H7 (cell line): Measurements from ENCODE around the gene ERV3-1. TPM values are rescaled to one million over a fixed set of nuclear protein-coding genes. Genes with fewer than 3 reads are reported as not detected.
"Not testable (repeated sequence)": the region's sequence is repeated elsewhere in the genome, so short reads cannot be mapped to it uniquely, and the experiment has no call there.

Experiments
- DNase-seq: peaks from one replicate; pipeline ENCODE4 v3.0.0; 2012
- H3K27me3 ChIP-seq: 2 replicates; pipeline ENCODE4 v1.6.0; 2011; ENCODE audit warnings: mild to moderate bottlenecking, low read length; ENCODE audit not compliant: control insufficient read depth, insufficient read depth
- H3K36me3 ChIP-seq: replicated peaks from 2 replicates; pipeline ENCODE4 v1.5.1; 2011; ENCODE audit warnings: low read length; ENCODE audit not compliant: control insufficient read depth, insufficient read depth
- H3K4me3 ChIP-seq: 2 replicates; pipeline ENCODE4 v1.5.1; 2011; ENCODE audit warnings: low read depth, mild to moderate bottlenecking, control low read depth, low read length, moderate library complexity; ENCODE audit not compliant: insufficient read depth
- total RNA-seq: library from RNA; depleted of rRNA; stranded (reverse); fragments of >200 nt; shearing (Covaris generic); gene quantifications from 2 replicates; pipeline ENCODE4 v1.2.3, GENCODE V29; 2014

ERV3-1 gene
- total RNA-seq, 1 experiment from 2014 or later: 5.0 TPM

DNA sequence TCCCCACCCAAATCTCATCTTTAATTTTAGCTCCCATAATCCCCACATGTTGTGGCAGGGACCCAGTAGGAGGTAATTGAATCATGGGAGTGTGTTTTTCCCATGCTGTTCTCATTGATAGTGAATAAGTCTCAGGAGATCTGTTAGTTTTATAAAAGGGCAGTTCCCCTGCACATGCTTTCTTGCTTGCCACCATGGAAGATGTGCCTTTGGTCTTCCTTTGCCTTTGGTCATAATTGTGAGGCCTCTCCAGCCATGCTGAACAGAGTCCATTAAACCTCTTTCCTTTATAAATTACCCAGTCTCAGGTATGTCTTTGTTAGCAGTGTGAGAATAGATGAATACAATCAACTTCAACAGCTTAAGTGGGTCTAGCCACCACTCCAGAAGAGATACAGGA, 18.5 kb upstream of the ERV3-1 start:
- not testable (repeated sequence) for H3K36me3 ChIP-seq, H3K27me3 ChIP-seq, H3K4me3 ChIP-seq, DNase-seq

DNA sequence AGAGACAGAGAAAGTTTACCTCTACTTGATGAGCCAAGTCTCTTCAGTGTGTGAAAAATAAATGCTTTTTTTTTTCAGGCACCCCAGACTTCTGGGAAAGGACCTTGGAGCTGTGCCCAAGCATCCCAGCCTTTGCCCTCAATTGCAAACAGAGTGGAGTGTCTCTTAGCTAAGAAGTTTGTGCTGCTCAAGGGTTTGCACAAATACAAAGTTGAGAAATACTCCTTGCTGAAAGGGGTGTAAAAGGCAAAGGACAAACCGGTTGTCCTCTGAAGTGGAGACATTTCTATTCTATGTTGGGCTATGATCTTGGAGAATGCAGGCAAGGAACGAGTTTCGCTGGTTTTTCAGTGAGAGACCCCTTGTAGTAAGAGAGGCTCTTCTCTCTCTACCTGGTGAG, 14.5 kb upstream of the ERV3-1 start:
- not testable (repeated sequence) for H3K27me3 ChIP-seq, DNase-seq, H3K36me3 ChIP-seq, H3K4me3 ChIP-seq

DNA sequence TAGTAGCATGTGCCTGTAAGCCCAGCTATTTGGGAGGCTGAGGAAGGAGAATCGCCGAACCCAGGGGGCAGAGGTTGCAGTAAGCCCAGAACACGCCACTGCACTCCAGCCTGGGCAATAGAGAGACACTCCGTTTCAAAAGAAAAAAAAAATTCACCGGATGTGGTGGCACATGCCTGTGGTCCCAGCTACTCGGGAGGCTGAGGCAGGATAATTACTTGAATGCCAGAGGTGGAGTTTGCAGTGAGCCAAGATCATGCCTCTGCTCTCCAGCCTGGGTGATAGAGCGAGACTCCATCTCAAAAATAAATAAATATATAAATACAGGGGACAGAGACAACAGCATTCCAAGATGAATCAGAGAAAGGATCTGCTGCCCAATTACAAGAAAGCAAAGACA, 3.4 kb upstream of the ERV3-1 start:
- H3K36me3 ChIP-seq, H3K27me3 ChIP-seq, H3K4me3 ChIP-seq, DNase-seq: not testable (repeated sequence)

DNA sequence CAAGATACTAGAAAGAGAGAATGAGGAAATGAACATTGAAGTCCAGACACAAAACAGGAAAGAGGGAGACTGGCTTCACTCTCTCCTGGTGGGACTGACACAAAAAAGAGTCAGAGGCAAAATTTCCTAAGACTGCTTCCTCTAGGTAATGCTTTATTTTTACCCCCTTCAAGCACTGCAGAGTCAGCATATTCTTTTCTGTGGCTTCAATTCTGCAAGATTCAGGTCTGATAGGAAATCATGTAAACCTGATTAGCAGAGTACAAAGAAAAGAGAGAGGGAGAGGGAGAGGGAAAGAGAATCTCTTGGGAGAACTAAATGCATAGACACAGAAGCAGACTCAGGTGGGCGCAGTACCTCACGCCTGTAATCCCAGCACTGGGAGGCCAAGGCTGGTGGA, 2.9 kb upstream of the ERV3-1 start:
- not testable (repeated sequence) for H3K27me3 ChIP-seq, H3K36me3 ChIP-seq, DNase-seq

DNA sequence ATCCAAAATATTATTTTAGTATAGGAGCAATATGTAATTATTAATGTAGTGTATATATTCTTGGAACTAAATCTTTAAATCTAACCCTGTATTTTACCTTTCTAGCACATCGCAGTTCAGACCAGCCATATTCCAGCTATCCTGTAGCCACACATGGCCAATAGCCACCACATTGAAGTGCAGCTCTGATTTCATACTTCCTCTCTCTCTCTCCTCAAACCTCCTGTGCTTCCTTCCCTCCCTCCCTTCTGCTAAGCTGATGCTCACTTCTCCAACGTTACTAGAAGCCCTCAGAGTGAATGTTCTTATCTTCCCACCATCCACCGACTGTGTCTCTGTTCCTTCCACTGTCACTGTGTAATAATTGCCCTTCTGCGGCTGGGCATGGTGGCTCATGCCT, 549 bp upstream of the ERV3-1 start:
- not testable (repeated sequence) for H3K4me3 ChIP-seq, H3K36me3 ChIP-seq, H3K27me3 ChIP-seq, DNase-seq

More for the DNA sequence above, 2.9 kb upstream of the ERV3-1 start:
- not testable (repeated sequence) for H3K4me3 ChIP-seq

DNA sequence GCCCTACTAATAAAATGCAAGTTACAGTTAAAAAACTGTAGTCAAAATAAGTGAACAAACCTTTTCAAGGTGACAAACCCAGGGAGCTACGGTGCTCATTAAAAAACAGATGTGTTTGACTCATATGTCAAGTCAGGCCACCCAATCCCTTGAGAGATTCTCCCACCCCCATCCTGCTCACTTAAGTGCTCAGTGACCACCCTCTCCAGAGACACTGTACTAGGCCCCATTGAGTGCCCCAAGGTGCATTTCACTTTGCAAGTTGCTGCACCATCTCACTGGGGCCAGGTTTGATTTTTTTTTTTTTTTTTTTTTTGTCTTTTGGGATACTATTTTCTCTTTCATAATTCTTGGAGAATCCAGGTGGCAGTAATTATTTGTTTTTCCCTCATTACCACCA, 1.9 kb downstream of the ERV3-1 start:
- Histone ChIP-seq H3K36me3 (no peaks in the 10 kb centered on the region), H3K4me3 (no peak overlapping the region)
- DNase-seq: no peak

DNA sequence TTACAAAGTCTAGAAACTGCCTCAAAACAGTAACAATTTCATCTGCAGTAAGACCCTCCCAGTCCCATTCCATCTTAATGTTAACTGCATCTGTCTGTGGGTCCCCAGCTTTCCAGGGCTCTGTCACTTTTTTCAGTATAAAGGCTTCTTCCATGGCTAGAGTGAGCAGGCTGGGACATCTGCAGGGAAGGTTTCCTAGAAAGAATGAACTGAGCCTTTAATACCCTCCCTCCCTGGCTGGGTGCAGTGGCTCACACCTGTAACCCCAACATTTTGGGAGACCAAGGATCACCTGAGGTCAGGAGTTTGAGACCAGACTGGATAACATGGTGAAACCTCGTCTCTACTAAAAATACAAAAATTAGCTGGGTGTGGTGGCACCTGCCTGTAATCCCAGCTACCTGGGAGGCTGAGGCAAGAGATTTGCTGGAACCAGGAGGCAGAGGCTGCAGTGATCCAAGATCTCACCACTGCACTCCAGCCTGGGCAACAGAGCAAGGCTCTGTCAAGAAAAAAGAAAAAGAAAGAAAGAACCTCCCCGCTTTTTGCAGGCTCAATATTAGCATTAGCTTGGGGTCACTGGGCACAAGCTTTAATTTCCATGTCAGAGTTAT, 3.4 kb downstream of the ERV3-1 start:
- DNase-seq: no peak
- H3K27me3 ChIP-seq: no peaks in the 10 kb centered on the region
- H3K36me3 ChIP-seq: no peaks in the 10 kb centered on the region
- no peak overlapping the region for H3K4me3 ChIP-seq

More for the DNA sequence above, 1.9 kb downstream of the ERV3-1 start:
- H3K27me3 ChIP-seq: no peaks in the 10 kb centered on the region

DNA sequence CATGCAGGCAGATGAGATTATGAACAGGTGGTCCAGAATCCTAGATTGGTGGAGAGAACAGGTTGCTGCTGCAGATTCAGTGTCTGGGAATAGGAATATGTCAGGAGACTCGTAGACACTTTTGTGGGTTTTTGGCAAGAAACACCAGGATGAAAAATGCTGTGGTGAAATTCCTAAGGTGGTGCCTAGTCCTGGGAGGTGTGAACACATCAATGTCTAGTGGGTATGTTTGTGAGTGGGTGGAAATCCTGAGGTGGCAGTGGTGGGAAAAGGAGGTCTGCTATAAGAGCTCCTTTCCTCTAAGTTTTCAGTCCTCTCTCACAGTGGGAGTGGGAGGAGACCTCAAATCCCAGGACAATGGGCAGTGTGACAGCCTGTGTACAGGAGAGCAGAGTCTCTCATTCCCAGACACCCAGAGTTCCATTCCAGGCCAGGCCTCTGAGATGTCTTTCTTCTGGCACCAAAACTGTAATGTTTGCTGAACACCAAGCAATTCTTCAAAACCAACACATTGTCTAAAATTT, 5.1 kb downstream of the ERV3-1 start:
- no peak overlapping the region for H3K4me3 ChIP-seq
- H3K36me3 ChIP-seq: no peaks in the 10 kb centered on the region
- DNase-seq: no peak

DNA sequence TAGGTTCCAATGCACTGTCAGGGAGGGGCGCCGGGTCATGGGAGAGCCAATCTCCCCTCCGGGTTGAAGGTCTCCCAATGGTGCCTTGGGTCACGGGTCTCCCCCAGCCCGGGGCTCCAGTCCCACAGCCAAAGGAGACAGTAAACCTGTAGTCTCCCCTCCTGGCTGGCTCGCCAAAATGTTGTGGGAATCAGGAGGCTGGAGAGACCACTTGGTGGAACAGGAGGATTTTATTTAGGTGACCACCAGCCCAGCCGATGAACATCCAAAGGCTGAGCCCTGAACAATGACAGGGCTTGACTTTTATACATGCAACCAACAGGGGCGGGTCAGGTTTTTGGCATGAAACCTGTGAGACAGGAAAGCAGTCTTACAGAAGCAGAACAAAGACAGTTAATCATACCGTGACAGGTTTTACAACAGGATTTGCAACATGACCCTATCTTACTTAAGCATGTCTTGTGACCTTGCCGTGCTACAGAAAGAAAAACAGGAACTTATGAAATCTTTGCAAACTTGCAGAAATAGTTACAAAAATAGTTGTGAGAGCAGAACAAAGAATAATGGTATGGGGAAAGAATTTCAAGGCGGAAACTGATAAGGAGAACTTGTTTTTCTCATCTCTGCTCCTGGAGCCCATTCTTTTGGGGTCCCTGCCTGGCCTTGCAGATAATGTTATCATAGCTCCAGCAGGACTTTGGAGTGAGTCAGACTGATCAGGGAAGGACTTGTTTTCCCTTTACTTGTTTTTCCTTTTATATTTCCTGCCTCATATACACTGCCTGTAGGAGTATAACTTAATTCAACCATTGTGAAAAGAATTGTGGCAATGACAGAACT, 7.1 kb downstream of the ERV3-1 start:
- no peak overlapping the region for H3K4me3 ChIP-seq
- no peaks in the 10 kb centered on the region for H3K36me3 ChIP-seq
- no peak for DNase-seq
- H3K27me3 ChIP-seq: no peaks in the 10 kb centered on the region

More for the DNA sequence above, 5.1 kb downstream of the ERV3-1 start:
- no peaks in the 10 kb centered on the region for H3K27me3 ChIP-seq

DNA sequence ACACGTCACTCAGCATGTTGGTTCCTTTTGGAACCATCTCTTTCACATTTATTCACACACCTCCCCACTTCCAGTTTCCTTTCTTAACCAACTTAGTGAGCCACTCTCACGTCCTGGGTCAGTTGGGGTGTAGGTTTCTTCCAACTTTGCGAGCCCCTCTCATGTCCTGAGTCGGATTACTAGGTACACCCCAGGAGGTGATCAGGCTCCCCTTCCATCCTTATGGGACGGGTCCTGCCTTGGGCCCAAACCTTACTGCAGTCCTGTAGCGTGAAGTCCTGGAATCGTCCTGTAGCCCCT, 7.7 kb downstream of the ERV3-1 start:
- H3K36me3 ChIP-seq: no peaks in the 10 kb centered on the region
- no peaks in the 10 kb centered on the region for H3K27me3 ChIP-seq
- H3K4me3 ChIP-seq: no peak overlapping the region
- DNase-seq: no peak

DNA sequence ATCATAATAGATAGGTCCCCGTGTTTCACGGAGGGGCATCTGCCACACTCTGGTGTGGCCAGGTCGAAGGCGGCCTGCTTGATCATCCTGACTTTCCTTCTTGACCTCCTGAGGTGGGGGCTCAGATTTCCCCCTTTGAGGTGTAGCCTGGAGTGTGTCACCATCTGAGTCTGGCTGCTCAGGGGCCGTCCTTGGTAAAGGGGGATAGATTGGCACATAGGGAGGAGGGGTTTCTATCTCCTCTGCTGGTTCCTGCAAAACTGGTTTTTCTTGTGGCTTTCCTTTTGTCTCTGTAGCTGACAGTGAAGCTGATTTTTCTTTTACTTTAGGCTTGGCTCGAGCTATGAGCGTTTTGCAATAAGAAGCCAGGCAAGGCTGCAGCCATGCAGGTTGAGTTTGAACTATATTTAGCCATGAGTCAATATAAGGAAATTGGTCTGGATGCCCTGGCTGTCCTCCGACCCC, 8.5 kb downstream of the ERV3-1 start:
- no peak overlapping the region for H3K4me3 ChIP-seq
- peak; percentile 22 for DNase-seq
- no peaks in the 10 kb centered on the region for H3K36me3 ChIP-seq

DNA sequence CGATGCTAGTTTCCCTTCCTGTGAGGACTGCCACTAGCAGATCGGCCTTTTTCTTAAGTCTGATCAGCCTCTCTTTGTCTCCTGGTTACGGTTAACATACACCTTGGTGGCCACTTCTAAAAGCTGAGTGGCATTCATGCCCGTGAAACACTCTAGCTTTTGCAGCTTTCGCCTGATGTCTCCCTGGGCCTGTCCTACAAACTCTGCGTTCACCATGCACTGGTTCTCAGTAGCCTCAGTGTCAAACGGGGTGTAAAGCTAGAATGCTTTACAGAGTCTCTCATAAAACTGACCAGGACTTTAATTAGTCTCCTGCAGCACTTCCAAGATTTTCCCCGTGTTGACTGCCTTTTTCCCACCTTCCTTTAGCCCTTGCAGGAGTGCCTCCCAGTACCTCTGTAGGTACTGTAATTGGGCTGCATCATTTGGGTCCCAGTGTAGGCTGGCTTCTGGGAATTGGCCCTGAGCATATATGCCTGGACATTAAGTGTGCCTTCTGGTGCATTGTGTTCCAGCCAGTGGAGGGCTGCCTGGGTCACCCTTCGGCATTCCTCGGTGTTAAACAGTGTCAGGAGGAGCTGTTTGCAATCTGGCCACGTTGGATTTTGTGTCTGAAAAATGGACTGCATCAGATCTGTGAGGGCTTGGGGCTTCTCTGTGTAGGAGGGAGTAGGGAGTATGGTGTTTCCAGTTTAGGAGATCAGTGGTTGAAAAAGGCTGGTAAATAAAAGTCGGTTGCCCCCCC, 9.2 kb downstream of the ERV3-1 start:
- H3K27me3 ChIP-seq: no peaks in the 10 kb centered on the region
- no peaks in the 10 kb centered on the region for H3K36me3 ChIP-seq
- no peak overlapping the region for H3K4me3 ChIP-seq
- DNase-seq: no peak

More for the DNA sequence above, 8.5 kb downstream of the ERV3-1 start:
- no peaks in the 10 kb centered on the region for H3K27me3 ChIP-seq

DNA sequence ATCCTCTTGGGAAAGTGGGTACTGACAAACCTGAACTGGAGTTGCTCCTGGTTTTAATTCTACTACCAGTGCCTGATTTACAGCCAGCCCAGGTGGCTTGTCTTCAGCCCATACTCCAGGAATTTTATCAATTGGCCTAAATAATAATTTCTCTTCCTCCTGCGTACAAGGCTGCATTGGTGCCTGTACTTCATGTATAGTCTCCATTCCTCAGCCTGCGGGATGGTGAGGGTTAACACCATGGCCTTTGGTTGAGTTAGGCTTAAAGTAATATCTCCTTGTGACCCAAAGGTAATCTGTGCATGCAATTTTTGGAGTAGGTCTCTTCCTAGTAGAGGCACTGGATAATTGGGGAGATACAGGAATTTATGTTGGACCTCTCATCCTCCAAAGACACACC, 10.2 kb downstream of the ERV3-1 start:
- H3K36me3 ChIP-seq: no peaks in the 10 kb centered on the region

DNA sequence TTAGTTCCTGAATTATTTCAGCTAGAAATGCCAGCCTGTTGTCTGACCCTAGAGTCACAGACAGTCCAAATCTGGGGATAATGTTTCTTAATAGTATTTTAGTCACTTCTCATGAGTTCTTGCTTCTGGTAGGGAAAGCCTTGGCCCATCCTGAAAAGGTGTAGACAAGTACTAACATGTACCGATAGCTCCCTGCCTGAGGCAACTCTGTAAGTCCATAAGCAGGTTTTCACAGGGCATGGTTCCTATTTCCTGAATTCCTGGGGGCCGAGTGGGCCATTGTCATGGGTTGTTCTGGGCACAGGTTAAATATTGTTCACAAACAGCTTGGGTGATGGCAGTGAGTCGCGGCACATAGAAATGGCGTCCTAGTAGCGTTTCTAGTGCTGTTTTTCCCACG, 12.6 kb downstream of the ERV3-1 start:
- H3K27me3 ChIP-seq: no peaks in the 10 kb centered on the region

More for the DNA sequence above, 10.2 kb downstream of the ERV3-1 start:
- Histone ChIP-seq H3K4me3 (no peak overlapping the region), H3K27me3 (no peaks in the 10 kb centered on the region)
- DNase-seq: no peak

DNA sequence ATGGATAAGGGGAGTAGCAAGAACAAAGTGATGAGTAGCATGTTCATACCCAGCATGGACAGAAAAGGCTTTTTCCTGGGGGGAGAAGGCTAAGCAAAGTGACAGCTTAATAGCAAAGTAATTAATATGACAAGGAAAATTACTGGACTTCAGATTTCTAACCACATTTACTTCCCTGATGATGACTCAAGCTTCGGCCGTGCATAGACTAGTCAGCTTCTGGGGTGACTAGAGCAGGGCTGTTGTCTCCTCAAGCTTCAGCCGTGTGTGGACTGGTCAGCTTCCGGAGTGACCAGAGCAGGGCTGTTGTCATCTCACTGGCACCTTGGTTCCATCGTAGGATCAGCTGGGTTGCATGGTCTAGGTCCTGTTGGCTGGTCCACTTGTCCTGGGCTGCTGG, 13.5 kb downstream of the ERV3-1 start:
- Histone ChIP-seq H3K27me3 (no peaks in the 10 kb centered on the region), H3K36me3 (no peaks in the 10 kb centered on the region), H3K4me3 (no peak overlapping the region)
- DNase-seq: no peak

More for the DNA sequence above, 12.6 kb downstream of the ERV3-1 start:
- Histone ChIP-seq H3K4me3 (no peak overlapping the region), H3K36me3 (no peaks in the 10 kb centered on the region)
- no peak for DNase-seq
